Thyroid gland (tissue), 4 donors: Measurements from ENCODE around the gene EXOSC2.

Experiments used
- CTCF ChIP-seq, 6 experiments: fragments of 200-600 bp in 3 of 6; fragments of 450-650 bp in 3 of 6; sonication (generic) in 3 of 6; IDR thresholded peaks; one replicate each; pipeline ENCODE4 v1.5.1; 2016 to 2019; ENCODE audit warnings: antibody characterized with exemption in 6 of 6, mild to moderate bottlenecking in 2 of 6, inconsistent platforms in 1 of 6, moderate library complexity in 1 of 6
- POLR2A ChIP-seq, 2 donors: fragments of 450-650 bp; IDR thresholded peaks; one replicate each; pipeline ENCODE4 v1.6.1; 2017; ENCODE audit warnings: antibody characterized with exemption in 2 of 2, mild to moderate bottlenecking in 2 of 2, moderate library complexity in 1 of 2

GRCh38 chr9:130668659-130669058, 24.9 kb upstream of the EXOSC2 start:
- TF ChIP-seq CTCF (IDR thresholded peaks at IDR 0.05) (no peak), POLR2A (IDR thresholded peaks at IDR 0.05) (no peak)
